KMS-11 (cell line): ENCODE measurements around the gene SUN1.
A peak's percentile ranks its signal among the peaks of the same experiment; 100 is the strongest.

Source experiments
- H2AFZ ChIP-seq: fragments of 200-600 bp; sonication (generic); 2 replicates; pipeline ENCODE4 v1.6.1; 2016; ENCODE audit warnings: antibody characterized with exemption, mixed run types, low read depth
- H3K27ac ChIP-seq: fragments of 200-600 bp; sonication (generic); 2 replicates; pipeline ENCODE4 v1.6.1; 2016; ENCODE audit warnings: mild to moderate bottlenecking, mixed run types
- H3K27me3 ChIP-seq: fragments of 200-600 bp; sonication (generic); 2 replicates; pipeline ENCODE4 v1.6.1; 2017; ENCODE audit warnings: mild to moderate bottlenecking, low read depth, mixed run types, moderate library complexity; ENCODE audit not compliant: insufficient read depth
- H3K36me3 ChIP-seq: fragments of 200-600 bp; sonication (generic); 2 replicates; pipeline ENCODE4 v1.6.1; 2017; ENCODE audit warnings: mild to moderate bottlenecking, mixed run types; ENCODE audit not compliant: insufficient read depth
- H3K4me1 ChIP-seq: fragments of 200-600 bp; sonication (generic); 2 replicates; pipeline ENCODE4 v1.6.1; 2016; ENCODE audit warnings: mild to moderate bottlenecking, low read depth, mixed run types; ENCODE audit not compliant: poor library complexity, severe bottlenecking
- H3K4me2 ChIP-seq: fragments of 200-600 bp; sonication (generic); 2 replicates; pipeline ENCODE4 v1.7.0; 2016; ENCODE audit warnings: mild to moderate bottlenecking, mixed run types
- H3K4me3 ChIP-seq: fragments of 200-600 bp; sonication (generic); IDR thresholded peaks from 2 replicates; pipeline ENCODE4 v1.6.1; 2017; ENCODE audit warnings: low read depth, low read length, mixed read lengths; ENCODE audit not compliant: insufficient read depth
- H3K79me2 ChIP-seq: fragments of 200-600 bp; sonication (generic); 2 replicates; pipeline ENCODE4 v1.6.1; 2016; ENCODE audit warnings: low read depth, mixed run types; ENCODE audit not compliant: insufficient read depth
- H3K9ac ChIP-seq: fragments of 200-600 bp; sonication (generic); 2 replicates; pipeline ENCODE4 v1.6.1; 2016; ENCODE audit warnings: mild to moderate bottlenecking, mixed run types
- H4K20me1 ChIP-seq: fragments of 200-600 bp; sonication (generic); 2 replicates; pipeline ENCODE4 v1.6.1; 2016; ENCODE audit warnings: mild to moderate bottlenecking, mixed run types; ENCODE audit not compliant: insufficient read depth
- TF ChIP-seq, protein P1 (sequence below): fragments of 200-600 bp; sonication (generic); conservative IDR thresholded peaks from 2 replicates; pipeline ENCODE4 v1.6.1; 2017; ENCODE audit warnings: low read depth, mild to moderate bottlenecking, antibody characterized with exemption, low read length, moderate library complexity, mixed read lengths

SUN1 gene

DNA sequence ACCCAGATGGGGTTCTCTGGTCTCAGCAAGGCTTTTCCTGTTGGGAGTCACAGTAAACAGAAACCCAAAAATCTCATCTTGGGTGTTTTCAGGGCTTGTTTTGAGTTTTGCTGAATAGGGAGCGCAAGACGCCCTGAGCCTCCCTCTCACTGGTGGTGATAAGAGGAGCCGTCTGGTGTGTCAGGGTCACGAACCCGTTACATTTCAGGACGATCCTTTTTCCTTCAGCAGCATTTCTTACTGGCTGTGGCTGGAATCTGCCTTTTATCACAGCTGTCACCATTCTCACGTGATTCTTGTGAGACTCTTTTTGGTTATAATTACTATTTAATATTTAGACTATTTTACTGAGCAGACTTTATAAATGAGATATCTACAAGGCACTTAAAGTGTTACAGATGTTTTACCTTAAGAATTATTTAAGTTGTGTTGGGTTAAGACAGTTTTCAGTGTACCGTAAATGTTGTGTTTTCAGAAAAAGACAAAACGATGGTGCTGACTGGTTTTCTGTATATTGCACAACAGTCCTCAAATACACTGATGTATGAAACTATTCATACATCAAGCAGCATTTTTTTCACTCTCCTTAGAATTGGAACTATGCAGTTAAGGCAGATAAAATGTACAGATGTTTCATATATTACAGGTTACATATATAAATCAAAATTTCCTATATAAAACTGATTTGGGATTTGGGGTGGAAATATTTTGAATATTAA is 41.9 kb downstream of the SUN1 start:
- H3K27ac ChIP-seq, result no peak overlapping the region
- H3K4me2 ChIP-seq, result no peak overlapping the region
- H2AFZ ChIP-seq, result no peak overlapping the region

DNA sequence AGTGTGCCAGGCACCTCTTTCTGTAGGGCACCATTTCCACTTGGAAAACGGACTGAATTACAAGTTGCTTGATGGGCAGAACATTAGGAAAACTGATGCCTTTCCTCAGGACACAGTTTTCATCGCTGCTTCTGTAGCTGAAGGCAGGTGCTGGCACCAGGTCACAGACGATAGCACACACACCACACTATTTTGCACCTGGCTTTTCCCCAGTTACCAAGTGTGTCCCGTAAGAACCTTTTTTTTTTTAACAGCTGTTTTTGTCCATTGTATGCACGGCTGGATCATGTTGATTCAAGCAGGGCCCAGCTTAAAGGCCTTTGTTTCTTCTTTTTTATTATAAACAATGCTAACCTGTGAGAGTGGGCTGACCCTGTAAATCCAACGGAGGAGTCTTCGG is 42.8 kb downstream of the SUN1 start:
- H3K4me2 ChIP-seq, result no peak overlapping the region
- TF ChIP-seq, protein P1, sequence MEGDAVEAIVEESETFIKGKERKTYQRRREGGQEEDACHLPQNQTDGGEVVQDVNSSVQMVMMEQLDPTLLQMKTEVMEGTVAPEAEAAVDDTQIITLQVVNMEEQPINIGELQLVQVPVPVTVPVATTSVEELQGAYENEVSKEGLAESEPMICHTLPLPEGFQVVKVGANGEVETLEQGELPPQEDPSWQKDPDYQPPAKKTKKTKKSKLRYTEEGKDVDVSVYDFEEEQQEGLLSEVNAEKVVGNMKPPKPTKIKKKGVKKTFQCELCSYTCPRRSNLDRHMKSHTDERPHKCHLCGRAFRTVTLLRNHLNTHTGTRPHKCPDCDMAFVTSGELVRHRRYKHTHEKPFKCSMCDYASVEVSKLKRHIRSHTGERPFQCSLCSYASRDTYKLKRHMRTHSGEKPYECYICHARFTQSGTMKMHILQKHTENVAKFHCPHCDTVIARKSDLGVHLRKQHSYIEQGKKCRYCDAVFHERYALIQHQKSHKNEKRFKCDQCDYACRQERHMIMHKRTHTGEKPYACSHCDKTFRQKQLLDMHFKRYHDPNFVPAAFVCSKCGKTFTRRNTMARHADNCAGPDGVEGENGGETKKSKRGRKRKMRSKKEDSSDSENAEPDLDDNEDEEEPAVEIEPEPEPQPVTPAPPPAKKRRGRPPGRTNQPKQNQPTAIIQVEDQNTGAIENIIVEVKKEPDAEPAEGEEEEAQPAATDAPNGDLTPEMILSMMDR, result no peak
- H3K9ac ChIP-seq, result no peak overlapping the region
- H3K27ac ChIP-seq, result no peak overlapping the region
- no peak overlapping the region for H3K4me3 ChIP-seq
- no peaks in the 10 kb centered on the region for H4K20me1 ChIP-seq
- H2AFZ ChIP-seq, result no peak overlapping the region
- no peaks in the 10 kb centered on the region for H3K36me3 ChIP-seq
- H3K4me1 ChIP-seq, result peaks cover 9% of the 10 kb centered on the region
- no peaks in the 10 kb centered on the region for H3K27me3 ChIP-seq
- peaks cover 23% of the 10 kb centered on the region for H3K79me2 ChIP-seq

More for the DNA sequence above, 41.9 kb downstream of the SUN1 start:
- H4K20me1 ChIP-seq, result no peaks in the 10 kb centered on the region
- H3K9ac ChIP-seq, result no peak overlapping the region
- no peak overlapping the region for H3K4me3 ChIP-seq
- peaks cover 14% of the 10 kb centered on the region for H3K79me2 ChIP-seq
- peaks cover 5% of the 10 kb centered on the region; the same call in 1 of the 2 replicates for H3K36me3 ChIP-seq
- H3K27me3 ChIP-seq, result no peaks in the 10 kb centered on the region
- TF ChIP-seq, protein P1, result no peak
- peaks cover 9% of the 10 kb centered on the region for H3K4me1 ChIP-seq

DNA sequence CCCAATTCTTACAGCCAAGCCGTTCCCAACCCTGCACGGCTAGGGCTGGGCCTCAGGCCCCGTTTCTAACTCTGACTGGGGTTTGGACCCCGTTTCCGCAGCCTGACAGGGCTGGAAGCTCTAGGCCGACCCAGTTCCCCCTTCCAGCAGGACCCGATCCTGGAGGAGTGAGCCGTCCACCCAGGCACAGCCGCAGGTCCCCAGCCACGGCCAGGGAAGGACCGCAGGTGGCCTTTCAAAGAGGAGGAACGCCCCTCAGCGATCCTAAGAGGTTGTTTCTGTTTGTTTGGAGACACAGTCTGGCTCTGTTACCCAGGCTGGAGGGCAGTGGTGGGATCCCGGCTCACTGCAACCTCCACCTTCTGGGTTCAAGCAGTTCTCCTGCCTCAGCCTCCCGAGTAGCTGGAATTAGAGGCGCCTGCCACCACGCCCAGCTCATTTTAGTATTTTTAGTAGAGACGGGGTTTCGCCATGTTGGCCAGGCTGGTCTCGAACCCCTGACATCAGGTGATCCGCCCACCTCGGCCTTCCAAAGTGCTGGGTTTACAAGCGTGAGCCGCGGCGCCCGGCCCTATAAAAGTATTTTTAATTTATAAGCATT is 43.3 kb downstream of the SUN1 start:
- H3K4me2 ChIP-seq, result peak overlapping the region; percentile 41; the same call in 1 of the 2 replicates
- peak overlapping the region; percentile 56; the same call in 1 of the 2 replicates for H3K27ac ChIP-seq
- H2AFZ ChIP-seq, result peak overlapping the region; percentile 64
- H3K79me2 ChIP-seq, result peaks cover 28% of the 10 kb centered on the region
- H3K4me3 ChIP-seq, result no peak overlapping the region
- peak overlapping the region; percentile 37; the same call in 1 of the 2 replicates for H3K9ac ChIP-seq
- H3K4me1 ChIP-seq, result peaks cover 9% of the 10 kb centered on the region
- H3K36me3 ChIP-seq, result no peaks in the 10 kb centered on the region
- TF ChIP-seq, protein P1, result no peak
- H3K27me3 ChIP-seq, result no peaks in the 10 kb centered on the region
- no peaks in the 10 kb centered on the region for H4K20me1 ChIP-seq

DNA sequence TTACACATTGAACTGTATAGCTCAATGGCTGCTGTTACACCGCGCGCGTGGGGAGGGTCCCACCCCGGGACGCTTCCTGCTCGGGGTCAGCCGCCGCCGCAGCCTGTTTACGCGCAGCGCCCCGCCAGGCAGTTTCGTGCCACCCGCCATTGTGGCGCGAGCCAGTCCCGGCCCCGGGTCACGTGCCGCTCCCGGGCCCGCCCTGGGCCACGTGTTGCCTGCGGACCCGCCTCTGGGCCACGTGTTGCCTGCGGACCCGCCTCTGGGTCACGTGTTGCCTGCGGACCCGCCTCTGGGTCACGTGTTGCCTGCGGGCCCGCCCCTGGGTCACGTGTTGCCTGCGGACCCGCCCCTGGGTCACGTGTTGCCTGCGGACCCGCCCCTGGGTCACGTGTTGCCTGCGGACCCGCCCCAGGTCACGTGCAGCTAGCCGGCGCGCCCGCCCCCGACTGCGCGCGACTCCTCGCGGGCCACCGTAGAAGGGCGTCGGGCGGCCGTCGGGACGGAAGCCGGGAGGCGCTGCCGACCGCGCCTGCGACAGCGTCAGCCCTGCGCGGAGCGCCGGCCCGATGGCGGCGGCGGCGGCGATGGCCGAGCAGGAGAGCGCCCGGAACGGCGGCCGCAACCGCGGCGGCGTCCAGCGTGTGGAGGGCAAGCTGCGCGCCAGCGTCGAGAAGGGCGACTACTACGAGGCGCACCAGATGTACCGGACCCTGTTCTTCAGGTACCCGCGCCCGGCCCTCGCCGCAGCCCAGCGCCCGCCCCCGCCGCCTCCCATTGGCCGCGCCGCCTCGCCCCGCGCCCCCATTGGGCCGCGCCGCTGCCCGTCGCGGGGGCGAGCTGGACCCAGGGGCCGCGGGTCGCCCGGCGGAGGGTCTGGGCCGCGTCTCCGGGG is 44.0 kb downstream of the SUN1 start, which contains the start of gene GET4:
TSS of gene GET4 (plus strand) at position 478 of the 895 bp plus-strand sequence. CDS start at position 570, 92 bp downstream.
- H3K4me3 ChIP-seq, result no peak within 1 kb of the TSS
- peak within 1 kb of the TSS; percentile 37; the same call in 1 of the 2 replicates for H3K9ac ChIP-seq
- no peaks in the 10 kb centered on the region for H3K27me3 ChIP-seq
- no peaks in the 10 kb centered on the region for H4K20me1 ChIP-seq
- peak within 1 kb of the TSS; percentile 64 for H2AFZ ChIP-seq
- peaks cover 9% of the 10 kb centered on the region for H3K4me1 ChIP-seq
- TF ChIP-seq, protein P1, result peak; percentile 32; the same call in 1 of the 2 replicates
- H3K36me3 ChIP-seq, result no peaks in the 10 kb centered on the region
- peak within 1 kb of the TSS; percentile 56; the same call in 1 of the 2 replicates for H3K27ac ChIP-seq
- peaks cover 35% of the 10 kb centered on the region for H3K79me2 ChIP-seq
- peak within 1 kb of the TSS; percentile 41; the same call in 1 of the 2 replicates for H3K4me2 ChIP-seq
